Stomach smooth muscle (tissue), 2 donors: ENCODE data around the gene TGFB3.
"Not testable (repeated sequence)": the region's sequence is repeated elsewhere in the genome, so short reads cannot be mapped to it uniquely, and the experiment has no call there.

Experiments used
- H3K27ac ChIP-seq: one replicate; pipeline ENCODE4 v1.7.0; 2013; ENCODE audit warnings: mild to moderate bottlenecking, low read length, inconsistent platforms
- H3K27me3 ChIP-seq, 2 donors: one replicate each; pipeline ENCODE4 v1.7.0; 2013; ENCODE audit warnings: low read length in 2 of 2; ENCODE audit not compliant: insufficient read depth in 2 of 2, control insufficient read depth in 1 of 2
- H3K36me3 ChIP-seq, 2 donors: one replicate each; pipeline ENCODE4 v1.7.0; 2013; ENCODE audit warnings: low read length in 2 of 2; ENCODE audit not compliant: control insufficient read depth in 2 of 2, insufficient read depth in 2 of 2
- H3K4me1 ChIP-seq: one replicate; pipeline ENCODE4 v1.7.0; 2013; ENCODE audit warnings: low read length; ENCODE audit not compliant: control insufficient read depth, insufficient read depth
- H3K4me3 ChIP-seq, 2 donors: one replicate each; pipeline ENCODE4 v1.7.0; 2013; ENCODE audit warnings: low read length in 2 of 2
- H3K9ac ChIP-seq, 2 donors: one replicate each; pipeline ENCODE4 v1.7.0; 2013; ENCODE audit warnings: low read length in 2 of 2, mild to moderate bottlenecking in 1 of 2
- H3K9me3 ChIP-seq, 2 donors: one replicate each; pipeline ENCODE4 v1.7.0; 2013; ENCODE audit warnings: low read length in 2 of 2; ENCODE audit not compliant: control insufficient read depth in 2 of 2
- donor health status: healthy.
- donor health status: Pancreatic carcinoma.

The TGFB3 gene

DNA sequence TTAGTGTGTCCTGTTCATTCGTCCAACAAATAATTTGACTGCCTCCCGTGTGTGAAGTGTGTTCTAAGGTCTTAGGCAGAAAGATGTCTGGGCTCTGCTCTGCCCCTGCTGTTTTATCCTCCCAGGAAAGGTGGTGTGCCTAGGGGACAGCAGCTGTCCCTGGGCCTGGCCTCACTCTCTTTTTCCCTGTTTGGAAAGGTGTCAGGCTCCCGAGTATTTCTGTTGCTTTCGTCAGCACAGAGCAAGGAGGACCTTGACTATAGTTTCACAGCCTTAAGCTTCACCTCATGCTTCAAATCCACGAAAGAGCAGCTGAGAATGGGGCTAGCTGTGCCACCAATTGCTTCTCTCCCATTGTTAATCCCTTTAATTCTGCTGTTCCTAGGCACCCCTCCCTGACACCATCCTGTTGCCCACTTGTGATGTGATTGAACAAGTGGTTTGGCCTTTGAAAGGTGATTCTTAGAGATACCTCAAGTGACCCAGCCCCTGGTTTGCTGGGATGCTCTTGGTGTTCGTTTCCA is 54.2 kb downstream of the TGFB3 start:
- H3K9me3 ChIP-seq = no peaks in the 10 kb centered on the region
- H3K27me3 ChIP-seq = no peaks in the 10 kb centered on the region
- no peak overlapping the region for H3K9ac ChIP-seq
- no peaks in the 10 kb centered on the region for H3K4me1 ChIP-seq
- no peak overlapping the region for H3K27ac ChIP-seq
- no peak overlapping the region for H3K4me3 ChIP-seq
- no peaks in the 10 kb centered on the region for H3K36me3 ChIP-seq

DNA sequence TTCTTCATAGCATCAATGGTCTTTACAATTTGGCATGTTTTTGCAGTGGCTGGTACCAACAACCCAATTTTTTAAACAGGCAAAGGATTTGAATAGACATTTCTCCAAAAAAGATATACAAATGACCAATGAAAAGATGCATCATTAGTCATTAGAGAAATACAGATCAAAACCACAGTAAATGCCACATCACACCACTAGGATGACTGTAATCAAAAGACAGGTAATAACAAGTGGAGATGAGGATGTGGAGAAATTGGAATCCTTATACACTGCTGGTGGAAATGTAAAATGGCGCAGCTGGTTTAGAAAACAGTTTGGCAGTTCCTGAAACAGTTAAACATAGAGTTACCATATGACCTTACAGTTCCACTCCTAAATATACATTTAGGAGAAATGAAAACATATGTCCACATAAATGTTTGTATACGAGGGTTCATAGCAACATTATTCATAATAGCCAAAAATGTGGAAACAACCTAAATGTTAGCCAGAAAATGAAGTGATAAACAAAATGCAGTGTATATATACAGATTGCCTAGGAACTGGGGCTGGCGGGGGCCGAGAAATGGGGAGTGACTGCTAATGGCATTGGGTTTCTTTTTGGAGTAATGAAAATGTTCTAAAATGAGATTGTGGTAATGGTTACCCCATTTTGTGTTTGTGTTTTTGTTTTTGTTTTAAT is 55.2 kb downstream of the TGFB3 start:
- no peaks in the 10 kb centered on the region for H3K4me1 ChIP-seq
- H3K9me3 ChIP-seq = no peaks in the 10 kb centered on the region
- H3K4me3 ChIP-seq = no peak overlapping the region
- H3K27me3 ChIP-seq = no peaks in the 10 kb centered on the region
- H3K9ac ChIP-seq = no peak overlapping the region
- H3K27ac ChIP-seq = no peak overlapping the region
- H3K36me3 ChIP-seq = no peaks in the 10 kb centered on the region

DNA sequence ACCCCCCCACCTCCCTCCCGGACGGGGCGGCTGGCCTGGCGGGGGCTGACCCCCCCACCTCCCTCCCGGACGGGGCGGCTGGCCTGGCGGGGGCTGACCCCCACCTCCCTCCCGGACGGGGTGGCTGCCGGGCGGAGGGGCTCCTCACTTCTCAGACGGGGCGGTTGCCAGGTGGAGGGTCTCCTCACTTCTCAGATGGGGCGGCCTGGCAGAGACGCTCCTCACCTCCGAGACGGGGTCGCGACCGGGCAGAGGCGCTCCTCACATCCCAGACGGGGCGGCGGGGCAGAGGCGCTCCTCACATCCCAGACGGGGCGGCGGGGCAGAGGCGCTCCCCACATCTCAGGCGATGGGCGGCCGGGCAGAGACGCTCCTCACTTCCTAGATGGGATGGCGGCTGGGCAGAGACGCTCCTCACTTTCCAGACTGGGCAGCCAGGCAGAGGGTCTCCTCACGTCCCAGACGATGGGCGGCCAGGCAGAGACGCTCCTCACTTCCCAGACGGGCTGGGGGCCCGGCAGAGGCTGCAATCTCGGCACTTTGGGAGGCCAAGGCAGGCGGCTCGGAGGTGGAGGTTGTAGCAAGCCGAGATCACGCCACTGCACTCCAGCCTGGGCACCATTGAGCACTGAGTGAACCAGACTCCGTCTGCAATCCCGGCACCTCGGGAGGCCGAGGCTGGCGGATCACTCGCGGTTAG is 56.5 kb downstream of the TGFB3 start:
- not testable (repeated sequence) for H3K36me3 ChIP-seq, H3K9ac ChIP-seq, H3K9me3 ChIP-seq, H3K27ac ChIP-seq, H3K4me1 ChIP-seq, H3K4me3 ChIP-seq, H3K27me3 ChIP-seq

DNA sequence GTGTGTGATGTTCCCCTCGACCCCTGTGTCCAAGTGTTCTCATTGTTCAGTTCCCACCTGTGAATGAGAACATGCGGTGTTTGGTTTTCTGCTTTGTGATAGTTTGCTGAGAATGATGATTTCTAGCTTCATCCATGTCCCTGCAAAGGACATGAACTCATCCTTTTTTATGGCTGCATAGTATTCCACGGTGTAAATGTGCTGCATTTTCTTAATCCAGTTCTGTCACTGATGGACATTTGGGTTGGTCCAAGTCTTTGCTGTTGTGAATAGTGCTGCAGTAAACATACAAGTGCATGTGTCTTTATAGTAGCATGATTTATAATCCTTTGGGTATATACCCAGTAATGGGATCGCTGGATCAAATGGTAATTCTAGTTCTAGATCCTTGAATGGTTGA is 61.4 kb downstream of the TGFB3 start:
- not testable (repeated sequence) for H3K36me3 ChIP-seq, H3K9me3 ChIP-seq, H3K4me3 ChIP-seq, H3K27me3 ChIP-seq, H3K27ac ChIP-seq, H3K4me1 ChIP-seq, H3K9ac ChIP-seq

DNA sequence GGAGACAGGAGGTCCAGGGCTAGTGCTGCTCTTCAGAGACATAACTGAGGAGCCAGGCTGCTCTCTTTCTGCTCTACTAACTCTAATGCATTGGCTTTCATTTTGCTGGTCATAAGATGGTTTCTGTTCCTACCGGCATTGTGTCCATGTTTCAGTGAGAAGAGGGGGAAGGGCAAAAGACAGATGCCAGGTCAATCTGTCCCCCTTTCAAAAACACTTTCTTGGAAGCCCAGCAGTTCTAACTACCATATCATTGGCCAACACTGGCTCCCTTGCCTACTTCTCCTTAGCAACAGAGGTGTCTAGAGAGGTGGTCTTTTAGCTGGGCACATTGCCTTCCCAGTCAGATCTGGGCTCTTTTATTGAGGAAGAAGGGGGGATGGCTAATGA is 63.9 kb downstream of the TGFB3 start:
- no peaks in the 10 kb centered on the region for H3K36me3 ChIP-seq
- H3K27me3 ChIP-seq = no peaks in the 10 kb centered on the region
- no peak overlapping the region for H3K4me3 ChIP-seq
- no peak overlapping the region for H3K27ac ChIP-seq
- no peaks in the 10 kb centered on the region for H3K4me1 ChIP-seq
- H3K9me3 ChIP-seq = no peaks in the 10 kb centered on the region
- H3K9ac ChIP-seq = no peak overlapping the region

DNA sequence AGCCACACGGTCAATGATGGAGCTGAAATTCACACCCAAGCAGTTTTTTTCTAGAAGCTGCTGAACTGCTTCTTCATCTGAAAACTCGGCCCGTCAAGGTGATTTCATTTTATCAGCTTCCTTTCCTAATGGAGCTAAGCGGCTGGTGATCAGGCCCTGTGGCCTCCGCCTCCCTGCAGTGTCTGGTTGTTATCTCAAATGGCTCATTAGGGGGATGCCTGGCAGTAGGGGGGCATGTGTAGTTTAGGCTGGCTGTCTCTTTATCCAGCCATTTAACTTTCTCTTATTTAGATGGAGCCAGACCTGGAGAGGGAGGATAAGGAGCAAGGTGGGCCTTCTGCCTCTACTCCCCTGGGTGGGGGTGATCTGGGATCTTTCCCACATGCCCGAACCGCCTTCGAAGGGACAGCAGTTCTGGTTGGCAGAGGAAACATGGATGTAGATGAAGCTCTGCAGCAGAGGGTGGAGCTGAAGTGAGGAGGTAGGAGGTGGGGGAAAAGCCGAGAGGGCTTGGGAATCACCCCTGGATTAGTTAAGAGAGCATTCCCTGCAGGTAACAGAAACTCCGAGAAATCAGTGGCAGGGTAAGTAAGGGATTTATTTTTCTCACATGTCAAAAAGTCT is 64.4 kb downstream of the TGFB3 start:
- Histone ChIP-seq H3K27ac (no peak overlapping the region), H3K4me1 (no peaks in the 10 kb centered on the region), H3K9ac (no peak overlapping the region)

DNA sequence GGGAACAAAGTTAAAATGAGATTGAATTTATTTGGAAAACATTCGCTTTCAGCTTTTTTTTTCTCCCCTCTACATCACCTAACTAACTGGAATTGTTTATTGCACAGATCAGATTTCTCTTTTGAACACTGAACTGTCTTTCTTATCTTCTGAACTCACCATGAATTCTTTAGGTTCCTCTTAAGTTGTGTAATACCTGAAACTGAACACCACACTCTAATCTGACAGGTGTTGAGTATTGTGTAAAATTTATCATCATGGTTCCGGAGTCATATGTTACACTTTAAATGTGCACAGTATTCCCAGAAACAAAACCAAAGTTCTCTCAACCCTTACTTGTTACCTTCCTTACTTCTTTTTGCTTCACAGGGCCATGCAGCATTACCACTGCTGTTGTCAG is 66.8 kb downstream of the TGFB3 start:
- no peak overlapping the region for H3K9ac ChIP-seq
- H3K4me1 ChIP-seq = no peaks in the 10 kb centered on the region
- no peak overlapping the region for H3K4me3 ChIP-seq
- no peaks in the 10 kb centered on the region for H3K9me3 ChIP-seq
- no peaks in the 10 kb centered on the region for H3K36me3 ChIP-seq
- no peak overlapping the region for H3K27ac ChIP-seq
- H3K27me3 ChIP-seq = no peaks in the 10 kb centered on the region

More for the DNA sequence above, 64.4 kb downstream of the TGFB3 start:
- Histone ChIP-seq H3K9me3 (no peaks in the 10 kb centered on the region), H3K27me3 (no peaks in the 10 kb centered on the region), H3K36me3 (no peaks in the 10 kb centered on the region), H3K4me3 (no peak overlapping the region)

DNA sequence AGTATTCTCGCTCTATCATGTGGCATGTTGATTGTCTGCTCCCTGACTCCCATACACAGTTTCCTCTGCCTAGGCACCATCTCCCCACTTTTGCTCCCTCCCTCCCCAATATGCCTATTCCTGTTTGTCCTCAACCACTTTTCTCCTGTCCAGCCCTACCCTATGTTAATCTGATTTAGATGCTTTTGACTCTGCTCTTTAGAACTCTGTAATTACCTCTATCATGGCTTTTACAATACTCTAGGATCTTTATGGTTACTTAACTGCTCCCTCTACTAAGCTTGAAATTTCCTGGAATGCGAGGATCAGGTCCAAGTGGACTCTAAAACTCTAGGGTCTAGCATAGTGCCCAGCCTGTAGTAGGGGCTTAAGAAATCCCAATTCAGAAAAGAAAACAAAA is 68.6 kb downstream of the TGFB3 start:
- H3K9ac ChIP-seq = no peak overlapping the region
- H3K36me3 ChIP-seq = no peaks in the 10 kb centered on the region
- H3K9me3 ChIP-seq = no peaks in the 10 kb centered on the region
- H3K4me3 ChIP-seq = no peak overlapping the region
- H3K27me3 ChIP-seq = no peaks in the 10 kb centered on the region
- H3K27ac ChIP-seq = no peak overlapping the region
- no peaks in the 10 kb centered on the region for H3K4me1 ChIP-seq

DNA sequence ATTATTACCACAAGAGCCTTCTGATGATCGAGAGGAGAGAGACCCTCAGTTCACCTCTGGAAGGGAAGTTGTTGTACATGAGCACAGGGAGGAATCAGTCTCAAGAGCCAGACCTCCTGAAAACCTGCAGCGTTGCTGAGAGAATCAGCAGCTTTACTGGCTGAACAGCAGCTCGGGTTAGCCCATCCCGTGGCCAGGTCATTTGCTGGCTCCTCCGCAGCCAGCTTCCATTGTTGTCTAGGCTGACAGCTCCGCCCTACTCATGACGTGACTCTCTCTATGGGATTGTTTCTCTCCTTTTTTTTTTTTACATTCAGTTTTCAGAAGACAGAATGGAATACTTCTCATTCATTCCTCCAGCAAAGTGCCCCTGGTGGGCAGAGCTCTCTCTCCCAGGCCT is 69.9 kb downstream of the TGFB3 start:
- Histone ChIP-seq H3K36me3 (no peaks in the 10 kb centered on the region), H3K27ac (no peak overlapping the region), H3K27me3 (no peaks in the 10 kb centered on the region), H3K4me1 (no peaks in the 10 kb centered on the region), H3K4me3 (no peak overlapping the region), H3K9me3 (no peaks in the 10 kb centered on the region), H3K9ac (no peak overlapping the region)

DNA sequence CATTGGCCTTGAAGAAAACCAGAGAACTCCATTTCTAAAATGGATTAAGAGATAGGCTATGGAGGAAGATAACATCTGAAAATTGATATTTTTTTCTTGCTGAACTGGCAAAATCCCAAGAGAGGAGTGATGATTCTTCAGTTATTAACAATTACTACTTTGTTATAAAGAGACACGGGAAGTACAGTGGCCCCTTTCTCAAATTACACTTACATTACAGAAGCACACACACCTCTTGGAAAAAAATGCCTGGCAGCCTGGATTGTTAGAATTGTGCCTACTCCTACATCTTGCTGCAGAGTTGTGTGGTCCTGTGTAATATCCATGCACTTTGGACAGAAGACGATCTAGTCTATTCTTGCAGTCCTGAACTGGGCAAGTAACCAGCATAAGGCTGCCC is 71.7 kb downstream of the TGFB3 start:
- H3K27me3 ChIP-seq = no peaks in the 10 kb centered on the region
- no peaks in the 10 kb centered on the region for H3K4me1 ChIP-seq
- H3K27ac ChIP-seq = no peak overlapping the region
- no peaks in the 10 kb centered on the region for H3K9me3 ChIP-seq
- H3K4me3 ChIP-seq = no peak overlapping the region
- H3K36me3 ChIP-seq = no peaks in the 10 kb centered on the region
- H3K9ac ChIP-seq = no peak overlapping the region

DNA sequence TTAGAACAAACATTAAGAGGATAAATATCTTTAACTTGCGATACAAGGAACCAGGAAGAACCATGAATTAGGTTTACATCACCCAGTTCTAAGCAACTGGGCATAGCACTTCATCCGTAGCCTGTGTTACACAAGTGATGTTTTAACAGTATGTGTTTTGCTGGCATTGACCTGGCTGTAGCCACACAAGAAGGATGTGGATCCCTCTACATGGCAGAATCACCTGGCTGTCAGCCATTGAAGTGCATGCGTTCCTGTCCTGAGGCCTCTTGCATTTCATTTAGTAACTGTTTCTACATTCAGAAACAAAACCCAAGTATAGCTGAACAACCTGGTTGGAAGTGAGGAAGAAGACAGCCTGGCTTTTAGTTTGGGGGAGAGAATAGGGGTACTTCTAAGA is 72.2 kb downstream of the TGFB3 start:
- Histone ChIP-seq H3K4me3 (no peak overlapping the region), H3K27me3 (no peaks in the 10 kb centered on the region), H3K27ac (no peak overlapping the region), H3K9me3 (no peaks in the 10 kb centered on the region), H3K9ac (no peak overlapping the region), H3K4me1 (no peaks in the 10 kb centered on the region), H3K36me3 (no peaks in the 10 kb centered on the region)
